Loucy (cell line): ENCODE measurements around the gene FAM169A.
"Not testable (repeated sequence)": the region's sequence is repeated elsewhere in the genome, so short reads cannot be mapped to it uniquely, and the experiment has no call there.

Experiments
- H2AFZ ChIP-seq: fragments of 200-600 bp; sonication (generic); 2 replicates; pipeline ENCODE4 v1.6.0; 2016; ENCODE audit warnings: antibody characterized with exemption, mild to moderate bottlenecking, low read length, moderate library complexity
- H3F3A ChIP-seq: fragments of 200-600 bp; 2 replicates; pipeline ENCODE4 v1.6.0; 2016; ENCODE audit warnings: antibody characterized with exemption, low read depth, mild to moderate bottlenecking
- H3K27me3 ChIP-seq: fragments of 200-600 bp; sonication (generic); 2 replicates; pipeline ENCODE4 v1.6.1; 2014; ENCODE audit warnings: low read length, mild to moderate bottlenecking; ENCODE audit not compliant: insufficient read depth, poor library complexity, severe bottlenecking
- H3K36me3 ChIP-seq: fragments of 200-600 bp; sonication (generic); 2 replicates; pipeline ENCODE4 v1.6.1; 2016; ENCODE audit warnings: low read length; ENCODE audit not compliant: insufficient read depth
- H3K4me1 ChIP-seq: fragments of 200-600 bp; sonication (generic); 2 replicates; pipeline ENCODE4 v1.5.1; 2014; ENCODE audit warnings: low read length, mild to moderate bottlenecking; ENCODE audit not compliant: insufficient read depth, poor library complexity, severe bottlenecking
- H3K4me2 ChIP-seq: fragments of 200-600 bp; sonication (generic); 2 replicates; pipeline ENCODE4 v1.6.0; 2014; ENCODE audit warnings: antibody characterized with exemption, low read length, low read depth, mild to moderate bottlenecking; ENCODE audit not compliant: poor library complexity, severe bottlenecking
- H3K4me3 ChIP-seq: fragments of 200-600 bp; sonication (generic); 2 replicates; pipeline ENCODE4 v1.5.1; 2014; ENCODE audit warnings: low read length, mild to moderate bottlenecking, mixed read lengths; ENCODE audit not compliant: poor library complexity, severe bottlenecking
- H3K79me2 ChIP-seq: fragments of 200-600 bp; sonication (generic); 2 replicates; pipeline ENCODE4 v1.6.1; 2014; ENCODE audit warnings: low read length; ENCODE audit not compliant: insufficient read depth
- H3K9ac ChIP-seq: fragments of 200-600 bp; sonication (generic); 2 replicates; pipeline ENCODE4 v1.6.0; 2014; ENCODE audit warnings: mild to moderate bottlenecking, low read depth, low read length, moderate library complexity; ENCODE audit not compliant: poor library complexity, severe bottlenecking
- H3K9me2 ChIP-seq: fragments of 200-600 bp; sonication (generic); replicated peaks from 2 replicates; pipeline ENCODE4 v1.6.1; 2016; ENCODE audit warnings: low read depth, low read length, mixed read lengths
- H3K9me3 ChIP-seq: fragments of 200-600 bp; sonication (generic); 2 replicates; pipeline ENCODE4 v1.6.1; 2014; ENCODE audit warnings: mild to moderate bottlenecking, antibody characterized with exemption, low read length, low read depth; ENCODE audit not compliant: insufficient read depth
- H4K20me1 ChIP-seq: fragments of 200-600 bp; sonication (generic); 2 replicates; pipeline ENCODE4 v1.6.0; 2014; ENCODE audit warnings: antibody characterized with exemption, low read length, mild to moderate bottlenecking; ENCODE audit not compliant: insufficient read depth, poor library complexity, severe bottlenecking
- EZH2phosphoT487 ChIP-seq: fragments of 200-600 bp; IDR thresholded peaks from 2 replicates; pipeline ENCODE4 v1.6.1; 2018; ENCODE audit warnings: antibody characterized with exemption, mild to moderate bottlenecking, moderate library complexity, borderline replicate concordance
- TF ChIP-seq, protein P1 (sequence below): fragments of 200-600 bp; sonication (generic); conservative IDR thresholded peaks from 2 replicates; pipeline ENCODE4 v1.5.1; 2014; ENCODE audit warnings: mild to moderate bottlenecking, antibody characterized with exemption, low read length

The FAM169A gene

DNA sequence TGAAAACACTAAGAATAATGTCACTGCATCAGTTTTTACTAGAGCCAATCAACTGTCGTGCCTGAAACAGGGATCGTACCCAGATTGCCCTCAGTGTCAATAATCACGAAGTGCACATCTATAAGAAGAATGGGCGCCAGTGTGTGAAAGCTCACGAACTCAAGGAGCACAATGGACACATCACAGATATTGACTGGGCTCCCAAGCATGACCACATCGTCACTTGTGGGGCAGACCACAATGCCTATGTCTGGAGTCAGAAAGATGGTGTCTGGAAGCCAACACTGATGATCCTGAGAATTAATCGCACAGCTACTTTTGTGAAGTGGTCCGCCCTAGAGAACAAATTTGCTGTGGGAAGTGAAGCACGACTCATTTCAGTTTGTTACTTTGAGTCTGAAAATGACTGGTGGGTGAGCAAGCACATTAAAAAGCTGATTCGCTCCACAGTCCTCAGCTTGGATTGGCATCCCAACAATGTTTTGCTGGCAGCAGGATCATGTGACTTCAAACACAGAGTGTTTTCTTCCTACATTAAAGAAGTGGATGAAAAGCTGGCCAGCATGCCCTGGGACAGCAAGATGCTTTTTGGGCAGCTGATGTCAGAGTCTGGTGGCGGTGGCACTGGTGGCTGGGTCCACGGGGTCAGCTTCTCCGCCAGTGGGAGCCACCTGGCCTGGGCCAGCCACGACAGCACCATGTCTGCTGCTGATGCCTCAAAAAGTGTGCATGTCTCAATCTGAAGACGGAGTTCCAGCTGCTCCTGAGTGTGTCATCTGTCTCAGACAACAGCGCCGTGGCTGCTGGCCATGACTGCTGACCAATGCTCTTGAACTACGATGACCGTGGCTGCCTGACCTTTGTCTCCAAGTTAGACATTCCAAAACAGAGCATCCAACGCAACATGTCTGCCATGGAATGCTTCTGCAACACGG, 66.9 kb downstream of the FAM169A start:
- Histone ChIP-seq H3K4me1 (no peaks in the 10 kb centered on the region), H4K20me1 (no peaks in the 10 kb centered on the region), H3K27me3 (no peaks in the 10 kb centered on the region), H3K9ac (no peak overlapping the region), H3K9me3 (no peaks in the 10 kb centered on the region), H2AFZ (no peak overlapping the region), H3K4me3 (no peak overlapping the region), H3K4me2 (no peak overlapping the region), H3K9me2 (no peaks in the 10 kb centered on the region), H3K79me2 (no peaks in the 10 kb centered on the region), H3F3A (no peaks in the 10 kb centered on the region), H3K36me3 (no peaks in the 10 kb centered on the region)
- no peak for TF ChIP-seq EZH2phosphoT487
- TF ChIP-seq, protein P1, sequence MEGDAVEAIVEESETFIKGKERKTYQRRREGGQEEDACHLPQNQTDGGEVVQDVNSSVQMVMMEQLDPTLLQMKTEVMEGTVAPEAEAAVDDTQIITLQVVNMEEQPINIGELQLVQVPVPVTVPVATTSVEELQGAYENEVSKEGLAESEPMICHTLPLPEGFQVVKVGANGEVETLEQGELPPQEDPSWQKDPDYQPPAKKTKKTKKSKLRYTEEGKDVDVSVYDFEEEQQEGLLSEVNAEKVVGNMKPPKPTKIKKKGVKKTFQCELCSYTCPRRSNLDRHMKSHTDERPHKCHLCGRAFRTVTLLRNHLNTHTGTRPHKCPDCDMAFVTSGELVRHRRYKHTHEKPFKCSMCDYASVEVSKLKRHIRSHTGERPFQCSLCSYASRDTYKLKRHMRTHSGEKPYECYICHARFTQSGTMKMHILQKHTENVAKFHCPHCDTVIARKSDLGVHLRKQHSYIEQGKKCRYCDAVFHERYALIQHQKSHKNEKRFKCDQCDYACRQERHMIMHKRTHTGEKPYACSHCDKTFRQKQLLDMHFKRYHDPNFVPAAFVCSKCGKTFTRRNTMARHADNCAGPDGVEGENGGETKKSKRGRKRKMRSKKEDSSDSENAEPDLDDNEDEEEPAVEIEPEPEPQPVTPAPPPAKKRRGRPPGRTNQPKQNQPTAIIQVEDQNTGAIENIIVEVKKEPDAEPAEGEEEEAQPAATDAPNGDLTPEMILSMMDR: no peak

DNA sequence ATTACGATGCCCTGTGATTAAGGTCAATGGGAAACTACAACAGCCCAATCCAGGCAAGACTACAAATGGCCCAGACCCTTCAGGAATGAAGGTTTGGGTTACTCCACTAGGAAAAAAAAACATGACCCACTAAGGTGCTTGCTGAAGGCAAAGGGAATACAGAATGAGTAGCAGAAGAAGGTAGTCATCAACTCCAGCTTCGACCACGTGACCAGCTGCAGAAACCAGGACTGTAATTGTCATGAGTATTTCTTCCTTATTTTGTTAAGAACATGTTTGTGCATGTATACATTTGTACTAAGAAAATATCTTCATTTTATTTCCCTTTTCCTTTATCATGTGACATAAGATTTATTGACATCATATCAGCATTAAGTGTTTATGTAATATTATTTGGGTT, 74.5 kb downstream of the FAM169A start:
- not testable (repeated sequence) for H3F3A ChIP-seq, H2AFZ ChIP-seq, H3K4me2 ChIP-seq, H3K36me3 ChIP-seq, H3K27me3 ChIP-seq, H3K9me2 ChIP-seq, H3K79me2 ChIP-seq, H4K20me1 ChIP-seq, H3K9ac ChIP-seq, H3K4me1 ChIP-seq, H3K9me3 ChIP-seq, H3K4me3 ChIP-seq

DNA sequence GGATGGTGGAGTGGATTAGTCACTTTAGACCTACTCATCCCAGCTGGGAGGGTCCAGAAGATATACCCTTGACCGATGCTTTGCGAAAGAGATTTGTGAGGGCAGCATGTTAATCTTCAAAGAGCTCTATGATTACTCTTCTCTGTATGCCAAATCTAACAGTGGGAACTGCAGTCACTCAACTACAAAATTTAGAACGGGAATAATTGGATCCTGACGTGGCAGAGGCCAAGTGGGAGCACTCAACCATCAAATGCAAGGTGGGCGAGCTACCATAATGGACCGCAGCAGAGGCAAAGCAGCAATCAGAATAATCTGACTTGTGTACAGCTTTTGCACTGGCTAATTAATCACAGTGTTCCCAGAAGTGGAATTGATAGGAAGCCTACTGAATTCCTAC, 78.8 kb downstream of the FAM169A start:
- H3K36me3 ChIP-seq: peaks cover 8% of the 10 kb centered on the region; the same call in 1 of the 2 replicates
- no peak overlapping the region for H3K4me2 ChIP-seq
- TF ChIP-seq, protein P1: no peak
- TF ChIP-seq EZH2phosphoT487: no peak

DNA sequence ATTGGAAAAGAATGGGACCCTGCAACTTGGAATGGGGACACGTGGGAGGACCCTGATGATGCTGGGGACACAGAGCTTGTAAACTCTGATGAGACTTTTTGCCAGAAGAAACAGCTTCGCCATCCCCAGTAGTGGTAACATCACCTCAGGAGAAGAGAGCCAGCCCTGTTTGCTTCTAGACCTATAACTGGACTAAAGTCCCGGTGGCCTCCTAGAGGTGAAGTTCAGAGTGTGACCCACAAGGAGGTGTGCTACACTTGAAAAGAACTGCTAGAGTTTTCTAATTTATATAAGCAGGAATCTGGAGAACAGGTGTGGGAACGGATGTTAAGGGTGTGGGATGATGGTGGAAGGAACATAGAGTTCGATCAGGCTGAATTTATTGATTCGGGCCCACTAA, 79.3 kb downstream of the FAM169A start:
- TF ChIP-seq, protein P1: peak; percentile 45
- no peak for TF ChIP-seq EZH2phosphoT487
- no peaks in the 10 kb centered on the region for H4K20me1 ChIP-seq
- H3K4me1 ChIP-seq: no peaks in the 10 kb centered on the region
- H3K9me2 ChIP-seq: no peaks in the 10 kb centered on the region
- H3K27me3 ChIP-seq: no peaks in the 10 kb centered on the region
- no peak overlapping the region for H3K4me3 ChIP-seq
- H3K36me3 ChIP-seq: peaks cover 8% of the 10 kb centered on the region; the same call in 1 of the 2 replicates
- H3F3A ChIP-seq: no peaks in the 10 kb centered on the region
- no peak overlapping the region for H2AFZ ChIP-seq
- no peaks in the 10 kb centered on the region for H3K79me2 ChIP-seq
- no peak overlapping the region for H3K9ac ChIP-seq
- no peak overlapping the region for H3K4me2 ChIP-seq
- H3K9me3 ChIP-seq: no peaks in the 10 kb centered on the region

More for the DNA sequence above, 78.8 kb downstream of the FAM169A start:
- Histone ChIP-seq H4K20me1 (no peaks in the 10 kb centered on the region), H3K4me1 (no peaks in the 10 kb centered on the region), H3F3A (no peaks in the 10 kb centered on the region), H2AFZ (no peak overlapping the region), H3K9ac (no peak overlapping the region), H3K27me3 (no peaks in the 10 kb centered on the region), H3K79me2 (no peaks in the 10 kb centered on the region), H3K9me2 (no peaks in the 10 kb centered on the region), H3K4me3 (no peak overlapping the region), H3K9me3 (no peaks in the 10 kb centered on the region)
